DMS114 treated with DMSO at 0.1 percent for 48 hours (cell line): ENCODE data around the gene PHACTR1.

Source experiments
- DNase-seq: peaks from one replicate; lab custom pipeline; 2025; ENCODE audit not compliant: unreplicated experiment; lab: John Stamatoyannopoulos, UW

Gene PHACTR1

DNA sequence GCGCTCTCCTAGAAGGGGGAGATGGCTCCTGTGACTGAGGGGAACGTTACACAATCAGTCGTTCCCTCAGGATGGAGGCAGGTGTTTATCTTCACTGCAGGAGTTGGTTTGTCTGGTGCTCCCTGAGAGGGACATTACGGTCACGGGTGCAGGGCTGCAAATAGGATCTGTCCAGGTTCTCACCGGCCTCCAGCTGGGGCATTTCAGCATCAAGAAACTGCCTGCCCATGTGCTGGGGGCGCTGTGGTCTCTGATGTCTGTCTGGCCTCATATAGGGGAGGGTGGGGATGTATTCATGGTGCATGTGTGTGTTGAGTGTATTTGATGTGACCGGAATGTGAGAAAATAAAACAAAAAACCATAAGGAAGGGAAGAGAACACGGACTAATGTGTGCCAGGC is 534.7 kb downstream of the PHACTR1 start:
- DNase-seq = no peak

DNA sequence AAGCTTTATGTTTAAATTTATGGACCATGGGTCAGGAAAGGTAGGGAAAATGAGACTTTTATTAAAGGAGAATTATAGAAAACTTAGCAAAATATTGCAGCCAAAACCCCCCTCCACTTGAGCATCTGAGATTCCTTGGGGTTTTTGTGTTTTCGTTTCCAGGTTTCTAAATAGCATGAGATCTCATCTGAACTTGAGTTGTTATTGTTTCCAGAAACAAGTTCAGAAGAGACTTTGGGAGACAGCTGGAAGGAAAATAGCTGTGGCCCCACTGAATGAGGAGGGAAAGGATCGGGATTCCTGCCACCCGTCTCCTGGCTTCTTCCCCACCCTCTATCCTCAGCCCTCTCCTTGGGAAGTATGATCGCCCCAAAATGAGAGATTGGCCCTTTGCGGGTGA is 536.2 kb downstream of the PHACTR1 start:
- DNase-seq = no peak

DNA sequence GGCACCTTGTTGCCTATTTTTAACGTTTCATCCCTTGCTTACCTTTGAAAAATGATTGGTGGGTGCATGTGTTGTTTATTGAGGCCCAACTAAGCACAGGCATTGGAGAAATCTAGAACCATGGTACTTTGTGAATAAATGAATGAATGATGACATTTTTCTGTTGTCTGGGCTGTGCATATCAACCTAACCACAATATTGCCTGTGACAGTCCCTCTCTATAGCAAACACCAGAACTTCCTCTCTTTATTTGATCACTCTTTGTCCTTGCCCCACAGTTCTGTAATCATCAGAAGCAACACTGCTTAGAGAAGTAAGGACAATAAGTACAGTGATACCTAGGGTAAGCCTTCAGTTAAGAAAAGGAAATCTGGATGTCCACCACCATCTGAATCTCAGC is 536.7 kb downstream of the PHACTR1 start:
- DNase-seq = no peak

DNA sequence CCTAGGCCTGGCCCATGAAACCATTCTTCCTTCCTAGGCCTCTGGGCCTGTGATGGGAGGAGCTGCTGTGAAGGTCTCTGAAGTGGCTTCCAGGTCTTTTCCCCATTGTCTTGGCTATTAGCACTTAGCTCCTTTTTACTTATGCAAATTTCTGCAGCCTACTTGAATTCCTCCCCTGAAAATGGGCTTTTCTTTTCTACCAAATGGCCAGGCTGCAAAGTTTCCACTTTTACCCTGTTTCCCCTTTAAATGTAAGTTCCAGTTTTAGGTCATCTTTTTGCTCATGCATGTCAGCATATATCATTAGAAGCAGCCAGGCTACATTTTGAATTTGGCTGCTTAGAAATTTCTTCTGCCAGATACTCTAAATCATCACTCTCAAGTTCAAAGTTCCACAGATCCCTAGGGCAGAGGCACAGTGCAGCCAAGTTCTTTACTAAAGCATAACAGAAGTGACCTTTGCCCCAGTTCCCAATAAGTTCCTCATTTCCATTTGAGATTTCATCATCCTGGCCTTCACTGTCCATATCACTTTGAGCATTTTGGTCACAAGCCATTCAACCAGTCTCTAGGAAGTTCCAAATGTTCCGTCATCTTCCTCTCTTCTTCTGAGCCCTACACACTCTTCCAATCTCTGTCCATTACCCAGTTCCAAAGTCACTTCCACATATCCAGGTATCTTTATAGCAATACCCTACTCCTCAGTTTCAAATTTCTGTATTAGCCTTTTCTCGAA is 539.9 kb downstream of the PHACTR1 start:
- no peak for DNase-seq

DNA sequence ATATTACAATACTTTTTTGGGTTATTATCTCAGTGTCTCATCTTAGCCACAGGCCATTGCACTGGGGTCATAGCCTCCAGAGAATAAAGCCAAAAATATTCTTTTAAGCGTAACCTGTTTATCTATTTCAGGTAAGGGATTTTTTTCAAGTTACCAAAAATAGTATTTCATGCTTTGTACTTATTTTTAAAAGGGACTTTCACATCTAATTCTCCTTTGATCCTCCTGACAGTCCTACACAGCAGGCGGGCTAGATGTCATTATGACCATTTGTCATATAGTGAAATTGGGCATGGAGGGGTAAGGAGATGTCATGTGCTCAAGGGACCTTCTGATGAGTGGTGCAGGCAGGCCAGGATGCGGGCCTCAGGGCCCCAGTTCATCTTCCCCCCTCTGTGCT is 542.8 kb downstream of the PHACTR1 start:
- DNase-seq = no peak

DNA sequence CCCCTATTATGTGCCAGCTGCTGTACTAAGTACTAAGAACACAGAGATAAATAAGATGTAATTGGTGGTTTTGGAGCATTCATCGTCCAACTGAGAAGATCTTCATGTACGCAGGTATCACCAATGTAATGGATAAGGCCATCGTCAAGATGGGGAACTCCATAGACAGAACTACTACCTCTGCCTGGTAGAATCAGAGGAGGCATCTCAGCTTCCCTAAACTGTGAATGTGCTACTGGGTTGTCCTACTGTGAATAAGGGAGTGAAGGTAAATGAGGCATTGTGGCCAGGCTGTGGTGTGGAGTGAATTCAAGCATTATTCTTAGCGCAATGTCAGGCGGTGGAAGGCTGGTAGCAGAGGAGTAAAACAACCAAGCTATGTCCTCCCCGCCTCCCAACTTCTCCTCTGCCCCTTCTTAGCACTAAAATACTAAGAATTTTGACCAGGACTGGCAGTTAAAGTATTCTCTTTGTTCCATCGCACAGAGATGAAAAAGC is 543.6 kb downstream of the PHACTR1 start:
- DNase-seq = no peak

DNA sequence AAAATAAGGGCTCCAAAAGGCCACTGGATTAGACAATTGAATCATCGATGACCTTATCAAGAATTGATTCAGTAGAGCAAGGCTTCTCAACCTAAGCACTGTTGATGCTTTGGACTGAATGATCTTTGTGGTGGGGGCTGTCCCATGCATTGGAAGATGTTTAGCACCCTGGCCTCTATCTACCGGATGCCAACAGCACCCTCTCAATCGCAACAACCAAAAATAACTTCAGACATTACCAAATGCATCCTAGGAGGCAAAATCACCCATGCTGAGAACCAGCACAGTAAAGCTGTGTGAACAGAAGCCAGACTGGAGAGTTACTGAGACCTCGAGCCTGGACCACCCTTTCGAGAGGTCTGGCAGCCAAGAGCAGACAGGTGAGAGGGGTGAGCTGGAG is 544.3 kb downstream of the PHACTR1 start:
- no peak for DNase-seq

DNA sequence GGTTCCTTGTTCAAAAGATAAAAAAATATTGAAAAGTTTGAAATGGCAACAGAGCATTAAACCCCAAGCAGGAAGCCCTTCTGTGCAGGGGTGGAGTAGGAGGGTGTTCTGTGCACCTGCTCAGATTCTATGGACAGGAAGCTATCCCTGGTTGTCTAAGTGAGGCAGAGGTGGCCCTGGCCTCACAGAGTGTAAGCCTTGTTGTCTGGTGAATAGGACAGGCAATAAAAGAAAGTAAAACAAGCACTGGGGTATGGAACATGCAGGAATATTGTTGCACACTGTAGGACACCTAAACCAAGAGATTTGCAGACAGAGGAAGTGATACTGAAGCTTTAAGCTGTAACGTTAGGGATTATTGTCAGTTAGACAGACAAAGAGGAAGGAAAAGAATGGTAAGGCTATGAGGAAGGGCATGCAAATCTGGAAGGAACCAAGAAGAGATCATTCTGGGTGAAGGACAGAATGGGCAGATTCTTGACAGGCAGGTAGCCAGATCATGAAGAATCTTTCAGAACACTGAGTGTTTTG is 545.0 kb downstream of the PHACTR1 start:
- no peak for DNase-seq

DNA sequence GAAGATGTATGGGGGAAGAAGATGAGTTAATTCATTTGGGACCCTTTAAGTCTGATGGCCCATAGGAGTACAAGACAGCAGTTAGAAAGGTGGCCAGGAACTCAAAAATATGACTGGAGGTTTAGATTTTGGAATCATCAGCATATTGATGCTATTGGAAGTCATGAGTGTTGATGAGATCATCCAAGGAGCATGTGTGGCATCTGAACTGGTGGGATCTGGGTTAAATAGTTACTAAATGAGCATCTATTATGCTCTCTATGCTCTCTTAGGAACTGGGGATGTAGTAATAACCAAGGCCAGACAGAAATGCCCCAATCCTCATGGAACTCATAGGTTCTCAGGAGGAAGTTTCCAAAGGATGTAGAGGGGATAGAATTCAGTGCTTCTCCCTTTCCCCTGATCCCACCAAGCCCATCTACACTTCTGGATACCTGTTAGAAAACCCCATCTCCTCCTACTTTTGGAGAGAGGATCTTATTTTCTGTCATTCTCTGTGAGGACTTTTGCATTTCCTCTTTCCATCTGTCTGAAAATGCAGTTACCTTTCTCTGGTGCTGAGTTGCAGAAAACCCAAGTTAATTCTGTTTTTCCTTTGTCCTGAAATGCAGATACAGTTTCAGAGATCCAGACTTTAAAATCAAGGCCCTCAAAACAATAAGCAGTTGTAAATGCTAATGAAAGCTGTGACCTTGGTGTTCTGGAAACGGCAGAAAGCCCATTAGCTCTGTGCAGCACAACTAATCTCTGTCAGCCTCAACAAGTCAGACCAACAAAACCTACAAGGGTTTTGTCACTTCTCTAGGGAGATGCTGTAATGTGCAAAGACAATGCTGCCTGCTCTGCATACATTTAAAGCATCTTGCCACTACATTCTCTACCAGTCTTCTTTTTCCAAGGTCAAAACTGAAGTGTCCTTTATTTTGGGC is 546.0 kb downstream of the PHACTR1 start:
- no peak for DNase-seq

DNA sequence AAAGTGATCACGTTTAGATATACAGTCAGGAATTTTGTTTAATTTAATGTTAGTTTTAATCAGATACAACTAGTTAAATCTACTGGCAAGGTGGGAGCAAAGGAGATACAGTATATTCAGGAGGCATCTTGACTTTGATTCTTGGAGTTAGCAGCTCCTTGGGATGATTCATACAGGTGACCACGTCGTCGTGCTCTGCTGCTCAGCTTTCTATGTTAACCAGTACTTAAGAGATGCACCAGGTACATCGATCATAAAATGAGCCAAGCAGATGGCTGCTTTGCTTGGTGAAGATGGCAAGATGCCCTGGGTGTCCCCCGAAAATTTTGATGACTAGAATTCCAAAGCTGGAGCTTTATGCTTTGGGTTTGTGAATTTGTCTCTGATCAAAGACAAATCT is 547.1 kb downstream of the PHACTR1 start:
- DNase-seq = no peak

DNA sequence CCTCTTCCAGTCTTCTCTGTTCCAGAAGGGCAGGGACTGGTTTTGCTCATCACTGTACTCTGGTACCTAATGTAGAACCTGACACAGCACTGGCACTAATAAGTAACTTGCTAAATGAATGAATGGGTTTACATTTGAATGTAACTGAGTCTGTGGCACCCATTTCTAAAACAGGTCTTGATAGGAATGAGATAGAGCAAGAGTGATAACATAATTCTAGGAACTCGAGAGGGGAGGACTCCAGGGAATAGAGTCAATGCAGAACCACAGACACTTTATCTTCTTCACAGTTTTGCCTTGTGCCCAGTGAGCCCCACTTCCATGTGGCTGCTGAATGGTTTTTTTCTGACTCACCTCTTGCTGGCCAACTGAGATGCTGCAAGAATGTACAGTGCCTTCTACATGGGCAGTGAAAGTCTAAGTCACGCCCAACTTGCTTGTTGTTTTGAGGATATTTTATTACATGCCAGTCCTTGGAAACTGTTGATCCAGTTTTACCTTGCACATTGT is 550.6 kb downstream of the PHACTR1 start:
- DNase-seq = no peak

DNA sequence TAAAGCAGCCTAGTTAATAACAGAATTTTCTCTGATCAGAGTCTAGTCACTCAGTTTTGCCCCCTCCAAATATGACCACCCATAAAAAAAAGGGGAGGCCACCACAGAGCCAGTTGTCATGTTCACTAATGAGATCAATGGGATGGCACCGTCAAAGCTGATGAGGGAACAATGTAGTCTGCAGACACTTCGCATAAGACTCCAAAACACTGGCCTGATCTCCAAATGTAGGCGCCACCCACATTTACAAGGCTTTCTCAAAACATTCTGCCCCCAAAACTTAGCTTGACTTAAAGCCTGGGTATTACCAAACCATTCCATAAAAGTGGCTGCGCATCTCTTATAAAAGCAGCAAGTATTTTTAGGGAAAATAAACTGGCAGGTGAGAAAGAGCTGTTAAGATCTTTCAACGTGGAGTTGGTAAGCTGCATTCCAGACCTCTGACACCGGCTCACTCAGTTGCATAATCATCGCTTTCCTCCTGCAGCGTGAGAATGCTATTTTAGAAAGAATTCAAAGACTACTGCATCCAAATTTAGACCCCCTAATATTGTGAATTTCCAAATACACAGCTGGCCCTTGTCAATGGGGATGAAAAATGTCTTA is 552.4 kb downstream of the PHACTR1 start:
- DNase-seq = no peak

DNA sequence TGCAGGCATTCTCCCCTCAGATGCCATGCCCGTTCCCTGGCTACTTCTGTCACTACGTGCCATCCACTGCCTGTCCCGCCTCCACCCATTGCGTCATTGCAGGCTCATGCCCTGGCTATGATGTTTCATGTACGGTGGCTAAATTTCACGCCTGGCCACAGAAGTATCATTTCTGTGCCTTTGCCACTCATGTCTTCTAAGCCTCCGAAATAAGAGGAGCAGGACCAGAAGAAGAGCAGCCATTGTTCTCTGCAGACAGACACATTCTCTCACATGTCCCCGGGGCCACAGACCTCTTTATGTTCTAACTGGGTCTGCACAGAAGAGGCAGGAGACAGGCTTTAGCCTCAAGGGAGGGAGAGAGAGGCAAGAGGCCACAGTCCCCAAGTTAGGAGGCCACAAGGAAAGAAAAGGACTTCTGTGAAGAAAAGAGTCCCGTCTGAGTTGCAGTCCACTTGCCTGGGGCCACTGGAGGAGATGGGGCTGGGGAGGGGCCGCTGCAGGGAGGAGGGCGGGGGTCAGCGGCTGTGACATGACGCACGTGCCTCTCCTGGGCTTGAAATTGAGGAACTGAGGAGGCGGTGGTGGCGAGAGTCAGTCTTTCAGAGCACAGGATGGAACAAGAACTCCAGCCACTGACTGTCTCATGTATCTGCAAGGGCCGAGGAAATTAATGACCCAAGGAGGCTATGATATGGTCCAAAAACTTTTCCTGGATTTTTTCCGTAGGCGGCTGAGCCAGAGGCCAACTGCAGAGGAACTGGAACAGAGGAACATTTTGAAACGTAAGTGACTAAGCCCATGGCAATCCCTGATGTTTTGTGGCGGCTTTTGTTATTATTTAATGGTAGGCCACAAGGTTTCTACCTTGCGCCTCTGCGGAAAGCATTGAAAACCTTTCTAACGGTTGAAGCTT is 555.8 kb downstream of the PHACTR1 start:
- DNase-seq = no peak

DNA sequence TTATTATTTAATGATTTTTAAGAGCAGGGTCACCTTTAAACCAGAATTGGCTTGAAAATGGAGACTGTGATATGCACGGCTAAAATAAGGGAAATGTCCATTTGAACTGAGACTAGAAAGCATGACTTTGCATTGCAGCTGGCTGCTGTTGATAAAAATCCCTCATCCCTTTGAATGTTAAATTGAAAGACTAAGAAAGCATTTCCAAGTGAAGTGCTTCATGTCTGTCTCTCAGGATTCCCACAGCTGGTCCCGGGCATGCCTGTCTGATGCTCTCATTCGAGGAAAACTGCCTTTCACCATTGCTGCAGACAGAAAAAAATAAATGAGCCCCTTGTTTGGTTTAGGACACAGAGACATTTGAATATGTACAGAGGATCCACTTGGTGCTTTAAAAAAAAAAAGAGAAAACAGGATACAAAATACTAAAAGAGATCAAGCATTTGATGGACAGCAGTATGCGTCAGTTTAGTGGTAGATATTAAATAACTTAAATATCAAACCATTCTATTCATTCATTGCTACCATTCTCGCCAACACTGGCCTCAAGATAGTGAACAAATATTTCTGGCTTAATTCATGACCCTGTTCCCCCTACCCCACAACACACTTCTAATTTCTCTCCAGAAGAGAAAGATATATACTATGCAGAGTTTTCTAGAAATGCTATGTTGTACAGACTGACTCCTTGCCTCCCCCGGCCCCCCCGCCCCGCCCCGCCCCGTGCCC is 556.8 kb downstream of the PHACTR1 start:
- DNase-seq = no peak

DNA sequence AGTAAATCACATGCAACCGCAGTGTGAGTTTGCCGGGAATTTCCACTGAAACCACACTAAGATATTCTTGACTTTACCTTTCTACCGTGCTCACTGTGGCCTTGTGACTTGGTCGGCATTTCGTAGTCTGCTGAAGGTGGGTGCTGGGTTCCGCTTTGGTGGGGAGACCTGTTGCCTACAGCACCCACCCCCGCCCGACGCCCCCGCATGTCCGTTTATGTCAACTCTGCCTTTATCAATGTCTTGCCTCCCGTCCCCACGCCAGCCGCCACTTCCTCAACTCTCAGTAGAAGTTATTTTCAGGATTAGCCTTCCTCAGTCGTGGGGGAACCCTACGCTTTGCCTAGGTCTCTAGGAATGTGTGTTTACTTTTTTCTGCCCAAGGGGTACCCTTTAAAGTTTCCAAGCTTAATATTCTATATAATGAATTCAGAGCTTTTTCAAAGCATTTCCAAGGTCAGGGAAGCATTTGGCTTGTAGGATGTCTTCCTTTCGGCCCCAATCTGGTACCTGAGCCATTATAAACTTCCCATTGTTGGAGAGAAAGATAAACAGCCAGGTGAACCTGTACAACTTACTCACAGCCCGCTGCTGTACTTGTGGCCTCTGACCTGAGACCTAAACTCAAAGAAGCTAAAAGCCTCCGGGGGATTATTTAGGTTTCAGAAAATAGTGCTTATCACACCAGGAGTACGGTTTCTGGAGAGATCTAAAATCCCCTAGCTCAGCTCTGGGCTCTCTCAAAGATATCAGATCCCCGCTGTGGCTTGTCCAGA is 557.6 kb downstream of the PHACTR1 start:
- DNase-seq = no peak

DNA sequence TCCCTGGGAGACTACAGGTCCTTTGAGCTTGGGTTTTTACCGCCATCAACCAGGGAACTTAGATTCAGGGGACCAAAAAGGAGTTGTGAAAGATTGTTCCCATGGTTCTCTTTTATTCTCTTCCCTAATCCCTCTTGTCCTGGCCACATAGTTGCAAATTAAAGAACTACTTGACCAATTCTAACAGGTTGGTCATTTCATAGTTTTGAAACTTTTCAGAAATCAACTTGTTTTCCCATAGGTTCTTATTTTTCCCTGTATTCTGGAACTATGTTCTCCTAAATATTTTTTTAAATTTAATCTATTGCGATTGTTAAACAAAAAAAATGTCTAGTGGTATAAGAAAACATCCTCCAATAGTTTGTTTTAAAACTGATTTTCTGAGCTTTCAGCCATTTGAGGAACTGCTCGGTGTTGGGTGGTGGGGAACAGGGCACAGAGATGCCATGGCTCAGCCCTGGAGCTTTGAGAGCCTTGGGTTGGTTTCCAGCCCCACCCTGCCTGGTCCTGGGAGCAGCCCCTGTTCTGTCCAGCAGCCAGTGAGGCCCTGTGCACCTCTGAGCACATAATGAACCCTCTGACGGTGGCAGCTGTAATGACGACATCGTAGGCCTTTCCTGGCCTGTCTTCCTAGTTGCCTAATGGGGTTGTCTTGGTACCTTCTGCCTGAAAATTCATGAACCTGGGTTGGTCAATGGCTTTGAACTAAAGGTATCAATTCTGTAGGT is 558.3 kb downstream of the PHACTR1 start:
- DNase-seq = no peak

DNA sequence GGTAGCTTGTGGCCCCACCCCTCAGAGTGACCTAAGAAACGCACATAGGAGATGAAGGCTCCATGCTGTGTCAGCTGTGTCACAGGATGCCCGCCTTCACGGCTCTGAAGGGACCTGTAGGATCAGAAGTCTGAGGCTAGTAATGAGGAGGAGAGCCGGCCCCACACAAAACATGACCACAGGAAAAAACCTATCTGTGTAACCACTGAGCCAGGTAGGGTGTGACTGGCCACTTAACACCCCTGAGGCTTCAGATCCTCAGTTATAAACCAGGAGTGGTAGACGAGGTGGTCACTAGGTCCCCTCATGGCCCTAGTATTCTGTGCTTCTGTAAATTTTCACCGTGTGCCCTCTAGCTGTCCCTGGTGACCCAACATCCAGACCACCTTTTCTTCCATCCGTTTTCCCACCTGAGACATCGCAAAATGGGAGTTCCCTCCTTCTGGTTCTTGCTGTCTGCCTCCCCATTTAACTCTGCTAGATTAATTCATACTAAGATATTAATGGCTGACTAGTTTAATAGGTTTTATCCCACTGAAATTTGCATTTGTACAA is 558.9 kb downstream of the PHACTR1 start:
- no peak for DNase-seq

DNA sequence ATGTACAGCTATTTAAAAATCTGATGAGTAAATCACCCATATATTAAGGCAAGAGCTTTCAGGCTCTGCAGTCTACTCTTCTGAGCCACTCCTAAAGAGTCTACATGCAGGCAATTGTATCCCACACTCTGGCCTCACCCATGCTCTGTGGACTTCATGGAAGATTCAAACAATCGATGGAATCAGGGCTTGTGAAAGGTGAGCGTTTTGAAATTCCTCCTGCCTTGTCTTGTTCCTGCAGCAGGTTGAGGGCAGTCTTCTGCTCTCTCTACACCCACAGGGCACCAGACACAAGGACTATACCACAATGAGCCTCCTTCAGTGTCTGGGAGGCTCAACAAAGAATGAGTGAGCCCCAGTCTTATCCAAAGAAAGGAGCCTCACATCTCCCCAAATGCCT is 560.7 kb downstream of the PHACTR1 start:
- no peak for DNase-seq
